ENCODE data around the gene CAPN13.

The CAPN13 gene

DNA sequence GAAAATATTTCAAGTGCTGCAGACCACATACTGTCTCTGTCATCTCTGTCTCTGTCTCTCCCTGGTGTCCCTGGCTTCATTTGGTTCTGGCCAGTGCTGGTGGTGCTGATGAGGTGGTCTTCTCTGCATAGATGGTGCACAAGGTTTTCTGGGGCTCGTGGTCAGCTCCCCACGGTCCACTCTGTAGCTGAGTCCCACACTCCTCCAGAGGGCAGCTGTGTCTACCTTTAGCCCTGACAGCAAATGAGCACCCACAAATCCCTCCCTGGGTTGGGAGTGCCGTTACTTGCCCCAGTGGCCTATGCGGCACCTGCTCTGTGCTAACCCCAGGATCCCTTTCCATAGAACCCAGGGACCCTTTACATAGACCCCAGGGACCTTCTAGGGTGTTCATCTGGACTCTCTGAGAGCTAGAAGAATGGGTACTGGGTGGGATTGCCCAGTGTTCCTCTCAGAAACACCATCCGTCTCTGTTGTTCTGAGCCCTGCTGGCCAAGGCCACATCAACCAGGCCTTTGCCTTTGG lies 129.3 kb downstream of the CAPN13 start:
- Histone ChIP-seq H3K36me3 (replicated peaks in 1 of 2; ENCODE audit: control insufficient read depth in 2 of 2, insufficient read depth in 2 of 2, low read length in 2 of 2) (no peaks in the 10 kb centered on the region), H4K91ac (ENCODE audit: low read depth, low read length, poor library complexity) (no peak overlapping the region), H2BK120ac (ENCODE audit: low read depth, low read length) (no peak overlapping the region), H3K18ac (ENCODE audit: low read length) (no peak overlapping the region), H3K4me1 (ENCODE audit: control insufficient read depth in 2 of 2, insufficient read depth in 1 of 2, low read depth in 1 of 2, low read length in 2 of 2) (no peaks in the 10 kb centered on the region), H2BK15ac (ENCODE audit: low read length) (no peak overlapping the region), H3K4me3 (ENCODE audit: low read length in 2 of 2) (peak overlapping the region in 1 of 2 donors; percentile 29), H3K23ac (ENCODE audit: low read depth, low read length, poor library complexity) (no peak overlapping the region), H2BK5ac (ENCODE audit: low read length) (peak overlapping the region; percentile 39), H3K9me3 (replicated peaks in 1 of 2; ENCODE audit: control insufficient read depth in 2 of 2, insufficient read depth in 1 of 2, low read depth in 1 of 2, low read length in 2 of 2) (no peaks in the 10 kb centered on the region), H2AK5ac (ENCODE audit: low read depth, low read length) (no peak overlapping the region), H3K4me2 (ENCODE audit: insufficient read depth, low read length, poor library complexity, severe bottlenecking) (no peak overlapping the region), H3K14ac (ENCODE audit: low read length) (no peak overlapping the region), H3K27me3 (ENCODE audit: control insufficient read depth in 3 of 3, insufficient read depth in 3 of 3, low read depth in 1 of 3, low read length in 3 of 3) (peaks cover 0 to 2% (median 0%) of the 10 kb centered on the region in 3 experiments), H2BK12ac (ENCODE audit: low read length) (no peak overlapping the region), H3K79me1 (ENCODE audit: low read depth, low read length) (peaks cover 2% of the 10 kb centered on the region), H3K9ac (ENCODE audit: low read depth, low read length, poor library complexity) (no peak overlapping the region), H2AFZ (ENCODE audit: low read length) (no peak overlapping the region), H4K8ac (ENCODE audit: low read depth, low read length) (no peak overlapping the region), H3K4ac (ENCODE audit: low read length) (no peak overlapping the region), H3K27ac (replicated peaks; ENCODE audit: low read length) (no peak overlapping the region)
- no peak for DNase-seq (ENCODE audit: low spot score)
- WGBS, 2 donors (ENCODE audit: extremely low coverage in 2 of 2, insufficient read length in 2 of 2, insufficient replicate concordance in 1 of 2) = no CpG with 5 or more reads among the region's 5 CpGs

DNA sequence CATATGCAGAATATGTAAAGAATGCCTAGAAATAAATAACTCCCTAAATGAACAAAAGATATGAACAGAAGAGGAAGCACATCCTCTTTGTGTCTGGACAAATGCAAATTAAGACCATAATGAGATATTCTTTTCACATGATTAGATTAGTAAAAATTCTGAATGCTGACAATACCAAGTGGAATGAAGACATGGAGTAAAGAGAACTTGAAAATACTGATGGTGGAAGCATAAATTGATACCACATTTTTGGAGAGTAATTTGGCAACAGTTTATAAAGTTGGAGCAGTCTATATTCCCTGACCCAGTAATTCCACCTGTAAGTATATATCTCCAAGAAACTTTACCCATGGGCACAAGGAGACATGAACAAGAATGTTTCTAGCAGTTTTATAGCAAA lies 130.0 kb downstream of the CAPN13 start:
- Histone ChIP-seq H4K91ac (ENCODE audit: low read depth, low read length, poor library complexity) (no peak overlapping the region), H4K8ac (ENCODE audit: low read depth, low read length) (no peak overlapping the region), H3K36me3 (replicated peaks in 1 of 2; ENCODE audit: control insufficient read depth in 2 of 2, insufficient read depth in 2 of 2, low read length in 2 of 2) (no peaks in the 10 kb centered on the region), H2BK120ac (ENCODE audit: low read depth, low read length) (no peak overlapping the region), H3K79me1 (ENCODE audit: low read depth, low read length) (peaks cover 2% of the 10 kb centered on the region), H2BK12ac (ENCODE audit: low read length) (no peak overlapping the region), H2AK5ac (ENCODE audit: low read depth, low read length) (no peak overlapping the region), H3K23ac (ENCODE audit: low read depth, low read length, poor library complexity) (no peak overlapping the region), H3K9me3 (replicated peaks in 1 of 2; ENCODE audit: control insufficient read depth in 2 of 2, insufficient read depth in 1 of 2, low read depth in 1 of 2, low read length in 2 of 2) (no peaks in the 10 kb centered on the region), H3K14ac (ENCODE audit: low read length) (no peak overlapping the region), H3K18ac (ENCODE audit: low read length) (no peak overlapping the region), H3K4ac (ENCODE audit: low read length) (no peak overlapping the region), H3K27ac (replicated peaks; ENCODE audit: low read length) (no peak overlapping the region), H3K4me3 (ENCODE audit: low read length in 2 of 2) (no peak overlapping the region), H3K9ac (ENCODE audit: low read depth, low read length, poor library complexity) (no peak overlapping the region), H2AFZ (ENCODE audit: low read length) (no peak overlapping the region), H3K4me2 (ENCODE audit: insufficient read depth, low read length, poor library complexity, severe bottlenecking) (no peak overlapping the region), H3K27me3 (ENCODE audit: control insufficient read depth in 3 of 3, insufficient read depth in 3 of 3, low read depth in 1 of 3, low read length in 3 of 3) (peaks cover 0 to 2% (median 0%) of the 10 kb centered on the region in 3 experiments), H3K4me1 (ENCODE audit: control insufficient read depth in 2 of 2, insufficient read depth in 1 of 2, low read depth in 1 of 2, low read length in 2 of 2) (no peaks in the 10 kb centered on the region), H2BK5ac (ENCODE audit: low read length) (no peak overlapping the region), H2BK15ac (ENCODE audit: low read length) (no peak overlapping the region)
- DNase-seq (ENCODE audit: low spot score) = no peak

DNA sequence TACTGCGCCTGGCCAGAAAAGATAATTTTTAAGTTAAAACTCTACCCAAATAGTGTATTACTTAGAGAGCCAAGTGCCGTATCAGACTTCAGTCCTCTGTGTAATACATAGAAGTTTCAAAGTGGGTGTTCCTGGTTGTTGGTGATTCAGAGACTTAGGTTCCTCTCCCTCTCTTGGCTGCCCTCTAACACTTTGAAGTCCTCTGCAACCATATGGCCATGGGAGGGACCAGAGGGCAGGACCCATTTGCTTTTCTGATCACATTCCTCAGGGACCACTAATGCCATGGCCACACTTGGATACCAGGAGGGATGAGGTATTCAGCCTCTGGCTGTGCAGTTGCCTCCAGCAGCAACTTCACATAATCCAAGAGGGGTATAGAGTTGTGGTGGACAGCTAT lies 131.5 kb downstream of the CAPN13 start:
- Histone ChIP-seq H3K9me3 (replicated peaks in 1 of 2; ENCODE audit: control insufficient read depth in 2 of 2, insufficient read depth in 1 of 2, low read depth in 1 of 2, low read length in 2 of 2) (no peaks in the 10 kb centered on the region), H2BK12ac (ENCODE audit: low read length) (no peak overlapping the region), H4K91ac (ENCODE audit: low read depth, low read length, poor library complexity) (no peak overlapping the region), H3K27ac (replicated peaks; ENCODE audit: low read length) (no peak overlapping the region), H3K79me1 (ENCODE audit: low read depth, low read length) (peaks cover 2% of the 10 kb centered on the region), H2BK5ac (ENCODE audit: low read length) (no peak overlapping the region), H3K36me3 (replicated peaks in 1 of 2; ENCODE audit: control insufficient read depth in 2 of 2, insufficient read depth in 2 of 2, low read length in 2 of 2) (no peaks in the 10 kb centered on the region), H3K18ac (ENCODE audit: low read length) (no peak overlapping the region), H3K14ac (ENCODE audit: low read length) (no peak overlapping the region), H3K4me3 (ENCODE audit: low read length in 2 of 2) (no peak overlapping the region), H3K4ac (ENCODE audit: low read length) (no peak overlapping the region), H3K27me3 (ENCODE audit: control insufficient read depth in 3 of 3, insufficient read depth in 3 of 3, low read depth in 1 of 3, low read length in 3 of 3) (peaks cover 0 to 2% (median 0%) of the 10 kb centered on the region in 3 experiments), H3K9ac (ENCODE audit: low read depth, low read length, poor library complexity) (no peak overlapping the region), H2AK5ac (ENCODE audit: low read depth, low read length) (no peak overlapping the region), H4K8ac (ENCODE audit: low read depth, low read length) (no peak overlapping the region), H3K4me1 (ENCODE audit: control insufficient read depth in 2 of 2, insufficient read depth in 1 of 2, low read depth in 1 of 2, low read length in 2 of 2) (no peaks in the 10 kb centered on the region), H2AFZ (ENCODE audit: low read length) (no peak overlapping the region), H3K4me2 (ENCODE audit: insufficient read depth, low read length, poor library complexity, severe bottlenecking) (no peak overlapping the region), H2BK15ac (ENCODE audit: low read length) (no peak overlapping the region), H2BK120ac (ENCODE audit: low read depth, low read length) (no peak overlapping the region), H3K23ac (ENCODE audit: low read depth, low read length, poor library complexity) (no peak overlapping the region)
- no peak for DNase-seq (ENCODE audit: low spot score)
- WGBS, 2 donors (ENCODE audit: extremely low coverage in 2 of 2, insufficient read length in 2 of 2, insufficient replicate concordance in 1 of 2) = no CpG with 5 or more reads among the region's 2 CpGs

DNA sequence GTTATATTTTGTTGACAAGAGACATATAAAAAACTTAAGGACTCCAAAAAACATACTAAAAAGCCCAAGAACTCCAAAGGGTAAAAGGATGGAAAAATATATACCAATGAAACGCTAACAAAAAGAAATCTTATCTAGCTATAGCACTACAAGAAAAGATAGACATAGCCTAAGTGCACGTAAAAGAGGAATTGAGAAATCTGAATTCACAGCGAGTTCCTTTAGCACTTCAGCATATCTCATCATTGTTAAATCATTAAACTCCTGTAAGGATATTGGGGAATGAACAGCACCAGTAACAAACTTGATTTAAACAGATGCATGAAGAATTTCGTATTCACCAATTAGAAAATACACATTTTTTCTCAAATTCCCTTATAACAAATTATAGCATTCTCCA lies 134.1 kb downstream of the CAPN13 start:
- no peak overlapping the region for H3K4ac ChIP-seq (ENCODE audit: low read length)
- DNase-seq (ENCODE audit: low spot score) = no peak
- H3K36me3 ChIP-seq (replicated peaks in 1 of 2; ENCODE audit: control insufficient read depth in 2 of 2, insufficient read depth in 2 of 2, low read length in 2 of 2) = no peaks in the 10 kb centered on the region
- H3K14ac ChIP-seq (ENCODE audit: low read length) = no peak overlapping the region
- no peak overlapping the region for H3K9ac ChIP-seq (ENCODE audit: low read depth, low read length, poor library complexity)
- H2BK12ac ChIP-seq (ENCODE audit: low read length) = no peak overlapping the region
- H3K23ac ChIP-seq (ENCODE audit: low read depth, low read length, poor library complexity) = no peak overlapping the region
- peaks cover 2% of the 10 kb centered on the region for H3K79me1 ChIP-seq (ENCODE audit: low read depth, low read length)
- H3K4me3 ChIP-seq (ENCODE audit: low read length in 2 of 2) = no peak overlapping the region
- H3K18ac ChIP-seq (ENCODE audit: low read length) = no peak overlapping the region
- H3K4me1 ChIP-seq (ENCODE audit: control insufficient read depth in 2 of 2, insufficient read depth in 1 of 2, low read depth in 1 of 2, low read length in 2 of 2) = no peaks in the 10 kb centered on the region
- no peak overlapping the region for H2BK15ac ChIP-seq (ENCODE audit: low read length)
- H2AK5ac ChIP-seq (ENCODE audit: low read depth, low read length) = no peak overlapping the region
- H4K8ac ChIP-seq (ENCODE audit: low read depth, low read length) = no peak overlapping the region
- no CpG with 5 or more reads among the region's 4 CpGs for WGBS, 2 donors (ENCODE audit: extremely low coverage in 2 of 2, insufficient read length in 2 of 2, insufficient replicate concordance in 1 of 2)
- H3K4me2 ChIP-seq (ENCODE audit: insufficient read depth, low read length, poor library complexity, severe bottlenecking) = no peak overlapping the region
- no peak overlapping the region for H2BK120ac ChIP-seq (ENCODE audit: low read depth, low read length)
- no peak overlapping the region for H2AFZ ChIP-seq (ENCODE audit: low read length)
- no peak overlapping the region for H3K27ac ChIP-seq (replicated peaks; ENCODE audit: low read length)
- H4K91ac ChIP-seq (ENCODE audit: low read depth, low read length, poor library complexity) = no peak overlapping the region
- H2BK5ac ChIP-seq (ENCODE audit: low read length) = no peak overlapping the region
- H3K27me3 ChIP-seq (ENCODE audit: control insufficient read depth in 3 of 3, insufficient read depth in 3 of 3, low read depth in 1 of 3, low read length in 3 of 3) = no peaks in the 10 kb centered on the region
- peaks cover 0 to 2% of the 10 kb centered on the region in 2 donors for H3K9me3 ChIP-seq (replicated peaks in 1 of 2; ENCODE audit: control insufficient read depth in 2 of 2, insufficient read depth in 1 of 2, low read depth in 1 of 2, low read length in 2 of 2)
